Raji (cell line): ENCODE measurements around the gene IFNGR2.

ENCODE experiments used
- POLR2A ChIP-seq: IDR thresholded peaks from 2 replicates; pipeline ENCODE4 v1.6.1; 2011; ENCODE audit warnings: low read depth, low read length, control low read depth; ENCODE audit not compliant: insufficient read depth

The IFNGR2 gene

GRCh38 chr21:33444499-33444898, 41.3 kb downstream of the IFNGR2 start:
- TF ChIP-seq POLR2A, result no peak

DNA sequence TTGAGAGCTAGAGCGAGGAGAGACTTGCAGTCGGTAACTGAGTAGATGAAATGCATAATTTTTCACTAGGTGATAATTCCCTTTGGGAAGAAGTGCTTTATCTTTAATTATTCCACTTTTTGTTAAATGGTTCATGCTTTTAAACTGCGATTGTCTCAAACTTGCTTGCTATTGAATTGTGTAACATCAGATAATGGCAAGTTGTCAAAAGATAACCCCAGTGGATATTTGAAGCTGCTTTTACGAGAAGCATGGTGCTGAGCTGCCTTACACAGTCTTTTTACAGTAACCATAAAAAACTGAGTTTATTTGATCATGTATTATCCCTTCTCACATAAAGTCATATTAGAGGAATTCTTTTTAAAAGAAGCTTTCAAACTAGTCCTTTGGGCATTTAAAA, 46.4 kb downstream of the IFNGR2 start:
- TF ChIP-seq POLR2A, result no peak

- TF ChIP-seq POLR2A, result no peak
These were observed 48.4 kb downstream of the IFNGR2 start for GRCh38 chr21:33451634-33452071.

DNA sequence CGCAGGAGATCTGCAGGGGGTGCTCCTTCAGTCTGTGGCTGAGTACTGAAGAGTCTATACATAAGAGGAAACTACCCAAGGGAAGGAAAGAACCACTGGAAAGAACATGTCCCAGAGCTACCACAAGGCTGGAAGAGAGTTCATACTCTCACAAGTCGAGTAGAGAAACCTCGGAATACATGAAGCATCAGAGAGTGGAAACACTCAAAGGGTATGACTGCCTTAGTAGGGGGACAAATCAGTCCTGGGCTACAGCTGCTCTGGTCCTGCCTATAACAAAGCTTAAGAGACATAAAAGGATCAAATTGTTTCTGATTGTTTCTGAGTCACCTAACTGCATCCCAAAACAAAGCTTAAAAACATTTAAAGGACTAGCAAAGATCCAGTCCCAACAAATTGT, 49.1 kb downstream of the IFNGR2 start:
- TF ChIP-seq POLR2A, result no peak

DNA sequence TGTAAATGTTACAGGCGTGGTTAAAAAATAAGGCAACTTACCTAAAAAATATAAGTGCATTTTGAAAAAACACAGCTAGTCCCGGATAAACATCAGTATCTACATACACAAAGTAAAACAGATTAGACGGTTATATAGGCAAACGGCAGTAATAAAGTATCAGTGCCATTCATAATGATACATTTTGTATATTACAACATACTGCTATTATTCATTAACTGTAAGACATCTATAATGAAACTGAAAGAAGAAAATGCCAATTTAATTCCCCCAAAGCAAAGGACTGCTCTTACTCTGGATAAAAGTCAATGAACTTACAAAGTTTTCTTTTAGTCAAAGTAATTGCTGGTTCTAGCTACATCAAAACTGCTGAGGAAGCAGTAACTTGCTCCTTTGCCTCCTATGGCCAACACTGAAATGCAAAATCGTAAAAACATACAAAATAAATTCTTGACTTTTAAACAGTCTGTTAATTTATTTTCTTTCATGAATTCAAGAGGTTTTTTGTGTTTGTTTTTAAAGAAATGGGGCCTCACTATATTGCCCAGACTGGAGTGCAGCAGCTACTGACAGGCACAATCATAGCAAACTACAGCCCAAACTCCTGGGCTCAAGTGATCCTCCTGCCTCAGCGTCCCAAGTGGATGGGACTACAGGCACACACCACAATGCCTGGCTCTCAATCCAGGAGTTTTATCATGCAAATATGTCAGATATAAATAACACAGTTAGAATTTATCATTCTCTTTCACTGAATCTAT, 52.7 kb downstream of the IFNGR2 start:
- TF ChIP-seq POLR2A, result no peak

- no peak for TF ChIP-seq POLR2A
These were observed 55.6 kb downstream of the IFNGR2 start for GRCh38 chr21:33458861-33459260.

GRCh38 chr21:33461538-33462250, 58.5 kb downstream of the IFNGR2 start:
- TF ChIP-seq POLR2A, result no peak

- no peak for TF ChIP-seq POLR2A
These were observed 67.5 kb downstream of the IFNGR2 start for GRCh38 chr21:33470701-33471100.

DNA sequence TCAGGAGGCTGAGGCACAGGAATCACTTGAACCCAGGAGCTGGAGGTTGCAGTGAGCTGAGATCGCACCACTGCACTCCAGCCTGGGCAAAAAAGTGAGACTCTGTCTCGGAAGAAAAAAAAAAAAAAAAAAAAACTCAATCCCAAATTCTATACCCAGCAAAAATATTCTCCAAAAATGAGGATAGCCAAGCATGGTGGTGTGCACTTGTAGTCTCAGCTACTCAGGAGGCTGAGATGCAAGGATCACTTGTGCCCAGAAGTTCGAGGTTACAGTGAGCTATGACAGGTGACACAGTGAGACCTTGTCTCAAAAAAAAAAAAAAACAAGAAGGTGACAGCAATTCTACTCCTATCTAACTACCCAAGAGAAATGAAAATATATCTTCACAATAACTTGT, 70.1 kb downstream of the IFNGR2 start:
- TF ChIP-seq POLR2A, result no peak

DNA sequence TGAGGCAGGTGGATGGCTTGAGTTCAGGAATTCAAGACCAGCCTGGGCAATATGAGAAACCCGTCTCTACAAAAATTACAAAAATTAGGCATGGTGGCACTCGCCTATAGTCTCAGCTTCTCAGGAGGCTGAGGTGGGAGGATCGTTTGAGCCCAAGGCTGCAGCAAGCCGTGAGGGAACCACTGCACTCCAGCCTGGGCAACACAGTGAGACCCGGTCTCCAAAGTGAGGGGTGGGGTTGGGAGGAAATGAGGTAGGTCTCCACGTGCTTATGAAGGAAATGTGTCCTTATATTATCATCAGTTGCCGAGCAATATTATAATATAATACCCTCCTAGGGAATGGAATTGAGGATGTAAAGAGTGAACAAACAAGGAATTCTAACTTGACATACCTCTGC, 73.9 kb downstream of the IFNGR2 start:
- no peak for TF ChIP-seq POLR2A

GRCh38 chr21:33478182-33478581, 75.0 kb downstream of the IFNGR2 start:
- no peak for TF ChIP-seq POLR2A

DNA sequence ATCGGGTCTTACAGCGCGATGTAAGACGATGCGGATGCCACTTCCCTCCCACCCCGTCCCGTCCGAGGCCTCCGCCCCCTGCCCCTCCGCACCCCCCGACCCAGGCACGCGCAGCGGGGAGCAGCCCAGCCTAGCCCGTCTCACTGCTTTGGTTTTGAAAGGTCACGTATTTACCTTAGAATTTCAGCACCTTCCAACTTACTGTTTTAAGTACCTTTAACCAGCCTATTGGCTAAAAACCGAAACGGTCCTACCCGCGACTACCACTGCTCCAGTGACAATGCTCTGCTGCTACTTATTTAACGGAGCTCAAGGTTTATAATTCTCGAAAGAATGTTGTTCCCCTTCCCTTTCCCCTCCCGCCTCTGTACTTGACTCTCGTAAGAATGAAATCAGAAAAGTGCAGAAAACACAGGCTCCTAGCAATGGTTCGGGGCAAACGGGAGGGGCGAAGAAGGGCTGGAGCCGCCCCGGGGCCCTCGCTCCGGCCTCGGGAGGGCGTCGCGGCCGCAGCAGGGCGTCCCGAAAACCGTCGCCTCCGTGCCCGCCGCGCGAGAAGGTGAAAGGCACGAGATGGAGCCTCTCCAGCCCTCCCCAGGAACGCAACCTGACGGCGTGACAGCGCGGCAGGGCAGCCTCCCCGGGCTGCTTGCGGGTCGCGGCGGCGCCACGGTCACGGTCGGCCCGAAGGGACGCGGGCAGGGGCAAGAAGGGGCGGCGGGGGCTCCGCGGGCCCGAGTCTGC, 75.9 kb downstream of the IFNGR2 start:
- no peak for TF ChIP-seq POLR2A

DNA sequence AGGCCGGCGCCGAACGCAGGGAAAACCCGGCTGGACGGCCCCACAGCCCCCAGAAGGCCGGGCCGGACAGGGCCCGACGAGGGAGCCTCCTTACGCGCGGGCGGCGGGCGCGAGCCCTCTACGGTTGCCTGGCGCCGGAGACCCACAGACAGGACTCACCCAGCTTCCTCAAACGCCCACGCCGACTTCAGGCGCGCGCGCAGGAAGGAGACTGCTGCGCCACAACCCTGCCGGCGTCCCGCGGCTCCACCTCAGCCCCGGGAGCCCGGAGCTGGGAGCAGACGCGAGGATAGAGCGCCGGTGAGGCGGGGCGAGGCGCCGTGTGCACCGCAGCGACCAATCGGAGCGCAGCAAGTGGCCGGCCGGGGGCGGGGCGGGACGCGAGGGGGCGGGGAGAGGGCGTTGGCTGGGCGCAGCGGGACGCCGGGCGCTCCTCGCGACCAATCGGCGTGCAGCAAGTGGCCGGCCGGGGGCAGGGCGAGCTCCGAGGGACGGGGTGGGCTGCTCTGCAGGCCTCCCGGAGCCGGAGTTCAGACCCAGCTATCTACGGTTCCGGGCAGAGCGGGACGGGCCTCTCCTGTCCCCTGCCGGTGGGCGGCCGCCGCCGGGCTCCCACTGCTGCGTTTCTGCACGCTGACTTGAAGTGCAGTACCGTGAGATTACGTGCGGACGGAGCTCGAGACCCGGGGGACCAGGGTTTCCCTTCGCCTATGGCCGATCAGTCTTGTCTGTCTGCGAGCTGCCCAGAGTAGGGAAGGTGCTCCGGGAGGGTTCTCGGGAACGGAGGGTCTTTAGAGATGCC, 76.7 kb downstream of the IFNGR2 start, which contains the start of gene TMEM50B:
Gene TMEM50B, minus strand, starts transcription at position 296 of the 802 bp plus-strand sequence. CDS start 11,089 bp downstream, outside the sequence.
- peak; percentile 92 for TF ChIP-seq POLR2A

- no peak for TF ChIP-seq POLR2A
These were observed 77.4 kb downstream of the IFNGR2 start for GRCh38 chr21:33480481-33481103.

GRCh38 chr21:33481314-33481943, 78.2 kb downstream of the IFNGR2 start:
- TF ChIP-seq POLR2A, result no peak
